GM18508 (cell line): ENCODE measurements around the gene GCN1.

Source experiments
- ATAC-seq: cut with Tn5 transposase; IDR thresholded peaks from one replicate; pipeline ENCODE4 v1.9.1; 2021; ENCODE audit warnings: moderate number of reproducible peaks; ENCODE audit not compliant: insufficient read depth, unreplicated experiment

GCN1 gene

GRCh38 chr12:120229487-120230325 is 35.2 kb upstream of the GCN1 start:
- ATAC-seq = no peak

- ATAC-seq = no peak
Observed at GRCh38 chr12:120229071-120229486, 34.6 kb upstream of the GCN1 start.

GRCh38 chr12:120228291-120229070 is 34.0 kb upstream of the GCN1 start:
- ATAC-seq = no peak

DNA sequence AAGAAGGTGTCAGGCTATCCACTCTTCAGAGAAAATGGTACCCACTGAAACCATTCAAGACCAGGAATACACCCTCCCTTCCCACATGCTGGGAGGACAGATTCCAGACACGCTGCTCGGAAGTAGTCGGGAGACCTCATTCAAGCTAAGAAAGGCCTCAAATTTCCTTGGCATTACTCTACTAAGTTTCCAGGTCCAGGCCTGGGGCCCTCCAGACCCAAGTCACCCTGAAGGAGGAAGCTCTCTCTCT is 33.5 kb upstream of the GCN1 start:
- ATAC-seq = no peak

GRCh38 chr12:120227233-120228040 is 32.9 kb upstream of the GCN1 start:
- ATAC-seq = no peak

- no peak for ATAC-seq
Observed at GRCh38 chr12:120225852-120226640, 31.5 kb upstream of the GCN1 start.

GRCh38 chr12:120225200-120225558 is 30.7 kb upstream of the GCN1 start:
- no peak for ATAC-seq

- ATAC-seq = no peak
Observed at GRCh38 chr12:120224304-120225199, 30.0 kb upstream of the GCN1 start.

GRCh38 chr12:120223458-120224303 is 29.2 kb upstream of the GCN1 start:
- ATAC-seq = no peak

DNA sequence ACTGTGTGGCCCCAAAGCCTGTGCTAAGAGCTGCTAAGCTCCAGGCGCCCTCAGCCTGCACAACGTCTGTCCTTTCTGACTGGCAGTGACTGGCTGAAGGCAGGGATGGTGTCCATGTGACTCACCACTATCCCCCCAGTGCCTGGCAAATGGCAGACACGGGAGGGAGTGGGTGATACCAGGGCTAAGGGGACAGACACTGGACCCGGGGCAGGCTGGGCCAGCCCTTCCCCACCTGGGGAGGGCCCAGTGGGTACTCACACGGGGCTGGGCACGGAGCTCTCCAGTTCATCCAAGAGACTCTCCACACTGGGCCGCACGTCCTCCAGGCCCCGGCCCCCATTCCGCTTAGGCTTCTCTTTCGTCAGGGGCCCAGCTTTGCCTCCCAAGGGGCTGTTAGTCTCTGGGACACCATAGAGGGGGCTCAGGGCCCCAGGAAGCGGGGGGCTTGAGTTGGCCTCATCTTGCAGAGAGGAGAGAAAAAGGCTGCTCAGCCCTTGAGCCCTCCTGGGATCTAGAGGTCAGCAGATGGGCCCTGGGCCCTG is 27.8 kb upstream of the GCN1 start:
- ATAC-seq = no peak

DNA sequence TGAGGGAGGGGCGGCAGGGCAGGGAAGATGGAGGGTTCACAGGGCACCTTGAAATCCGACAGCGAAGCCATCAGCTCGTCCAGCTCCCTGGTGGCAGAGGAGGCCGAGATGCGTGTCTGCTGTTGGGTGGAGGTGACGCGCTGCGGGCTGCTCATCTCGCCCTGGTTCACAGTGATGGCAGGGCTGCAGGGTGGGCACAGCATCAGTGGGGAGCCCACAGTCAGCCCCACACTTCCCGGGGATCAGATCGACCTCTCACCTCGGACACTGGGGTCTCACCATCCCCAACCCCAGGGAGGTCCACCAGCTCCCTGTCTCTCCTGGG is 27.0 kb upstream of the GCN1 start:
- no peak for ATAC-seq

DNA sequence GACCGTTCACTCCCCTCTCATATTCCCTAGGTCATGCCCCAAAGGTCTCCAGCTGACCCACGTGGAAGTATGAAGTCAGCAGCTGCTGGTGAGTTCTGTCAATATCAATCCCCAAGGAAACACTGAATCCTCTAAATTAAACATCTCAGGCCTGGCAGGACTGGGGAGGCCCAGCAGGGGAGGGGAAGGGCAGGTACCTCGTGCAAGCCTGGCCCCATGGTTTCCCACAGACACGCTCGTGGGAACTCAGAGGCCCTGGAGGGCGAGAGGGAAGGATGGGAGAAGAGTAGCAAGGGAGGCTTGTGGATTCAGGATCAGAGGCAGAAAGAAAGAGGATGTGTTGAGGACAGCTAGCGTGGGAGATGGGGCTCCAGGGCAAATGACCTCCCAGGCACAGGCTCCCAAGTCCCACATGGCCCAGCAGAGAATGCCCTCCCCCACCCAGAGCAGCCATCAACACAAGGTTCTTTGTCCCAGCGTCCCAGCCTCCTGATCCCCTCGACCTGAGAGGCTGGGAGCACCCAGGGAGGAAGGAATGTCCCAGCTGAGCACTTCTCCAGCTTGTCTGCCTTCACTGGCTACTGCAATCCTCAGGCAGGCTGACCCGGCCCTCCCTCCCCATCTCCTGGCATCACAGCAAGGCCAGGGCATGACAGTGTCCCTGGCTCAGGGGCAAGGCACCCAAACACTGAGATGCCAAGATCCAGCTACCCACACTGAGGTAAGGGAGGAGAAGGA is 26.5 kb upstream of the GCN1 start:
- ATAC-seq = no peak

- ATAC-seq = no peak
Observed at GRCh38 chr12:120218680-120219606, 24.4 kb upstream of the GCN1 start.

- ATAC-seq = no peak
Observed at GRCh38 chr12:120216742-120217605, 22.5 kb upstream of the GCN1 start.

DNA sequence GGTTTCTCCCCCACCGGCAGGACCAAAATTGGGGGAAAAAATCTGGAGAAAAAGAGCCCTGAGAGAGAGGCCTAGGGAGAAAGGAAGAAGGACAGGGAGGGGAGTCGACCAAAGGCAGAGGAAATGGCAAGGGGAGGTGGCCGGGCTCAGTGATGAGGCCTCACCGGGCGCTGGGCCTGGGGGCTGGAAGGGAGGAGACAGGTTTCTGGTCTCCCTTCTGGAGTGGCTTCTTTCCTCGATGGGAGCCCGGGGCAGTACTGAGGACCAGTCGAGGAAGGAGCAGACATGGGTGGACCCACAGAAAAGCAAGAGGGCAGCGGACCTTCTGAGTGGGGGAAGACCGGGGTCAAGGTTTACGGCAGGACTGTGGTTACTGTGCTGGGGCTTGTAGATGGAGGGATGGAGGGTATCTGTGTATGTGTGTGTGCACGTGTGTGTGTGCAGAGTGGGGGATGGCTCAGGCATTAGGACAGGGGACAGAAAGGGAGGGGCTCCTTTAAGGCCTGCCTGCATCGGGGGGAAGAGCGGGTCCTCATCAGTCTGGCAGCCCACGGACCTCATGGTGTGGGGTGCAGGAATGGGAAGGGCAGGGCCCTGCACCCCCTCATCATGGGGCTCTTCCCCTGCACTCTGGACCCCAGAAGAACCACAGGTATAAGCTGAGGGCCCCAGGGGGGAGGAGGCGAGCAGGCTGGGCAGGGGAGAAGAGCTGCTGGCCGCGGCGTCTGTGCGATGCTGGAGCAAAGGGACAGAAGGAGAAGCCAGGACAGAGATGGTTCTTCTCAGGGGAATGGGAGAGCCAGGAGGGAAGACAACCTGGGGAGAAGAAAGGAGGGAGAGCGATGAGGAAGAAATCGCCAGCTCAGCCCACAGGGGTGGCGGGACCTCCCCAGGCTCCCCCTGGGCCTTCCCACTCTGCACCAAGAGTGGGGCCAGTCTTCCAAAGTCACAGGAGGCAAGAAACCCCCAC is 21.5 kb upstream of the GCN1 start:
- no peak for ATAC-seq
